NT2/D1 (cell line): Measurements from ENCODE around the gene VEGFD.
"Not testable (repeated sequence)": the region's sequence is repeated elsewhere in the genome, so short reads cannot be mapped to it uniquely, and the experiment has no call there.

ENCODE experiments used
- DNase-seq: peaks from one replicate; pipeline ENCODE4 v3.0.0-alpha.2; 2011; ENCODE audit warnings: low read depth, low spot score
- H3K27me3 ChIP-seq: 2 replicates; pipeline ENCODE4 v1.6.0; 2011; ENCODE audit warnings: mild to moderate bottlenecking; ENCODE audit not compliant: insufficient read length, insufficient read depth
- H3K36me3 ChIP-seq: 2 replicates; pipeline ENCODE4 v1.6.1; 2011; ENCODE audit warnings: mild to moderate bottlenecking, low read length, mixed read lengths; ENCODE audit not compliant: insufficient read depth, insufficient read length
- H3K4me1 ChIP-seq: 2 replicates; pipeline ENCODE4 v1.5.1; 2011; ENCODE audit not compliant: insufficient read depth, insufficient read length
- H3K4me3 ChIP-seq: 2 replicates; pipeline ENCODE4 v1.5.1; 2011; ENCODE audit warnings: low read depth; ENCODE audit not compliant: insufficient read length
- H3K9ac ChIP-seq: 2 replicates; pipeline ENCODE4 v1.6.0; 2011; ENCODE audit warnings: low read depth; ENCODE audit not compliant: insufficient read length
- H3K9me3 ChIP-seq: 2 replicates; pipeline ENCODE4 v1.5.1; 2011; ENCODE audit warnings: mild to moderate bottlenecking, low read length; ENCODE audit not compliant: insufficient read depth
- SUZ12 ChIP-seq: IDR thresholded peaks from 2 replicates; pipeline ENCODE4 v1.6.1; 2011; ENCODE audit not compliant: insufficient read length, insufficient read depth; ENCODE audit errors: extremely low read depth
- YY1 ChIP-seq: IDR thresholded peaks from 2 replicates; pipeline ENCODE4 v1.6.1; 2011; ENCODE audit not compliant: insufficient read length, insufficient read depth
- ZNF274 ChIP-seq: IDR thresholded peaks from 2 replicates; pipeline ENCODE4 v1.6.1; 2011; ENCODE audit warnings: mild to moderate bottlenecking, low read depth, low read length

The VEGFD gene

DNA sequence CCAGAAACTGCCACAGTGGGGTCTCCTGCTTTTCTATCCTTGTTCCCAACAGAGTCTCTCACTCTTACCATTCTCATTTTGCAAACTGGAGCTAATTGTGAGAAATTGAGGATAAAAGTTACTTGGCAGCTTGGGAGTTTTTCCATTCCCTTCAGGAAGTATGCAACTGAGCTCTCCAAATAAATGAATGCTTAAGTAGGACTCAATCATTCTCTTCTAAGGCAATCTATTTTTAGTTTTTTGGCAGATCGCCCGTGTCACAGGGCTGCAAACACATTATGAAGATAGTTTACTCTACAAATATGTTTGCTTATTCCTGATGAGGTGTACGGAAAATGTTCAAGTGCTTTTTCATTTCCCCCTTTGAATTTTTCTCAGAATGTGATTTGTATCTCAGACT lies 74.1 kb downstream of the VEGFD start:
- TF ChIP-seq ZNF274 (no peak), SUZ12 (no peak), YY1 (no peak)
- no peak overlapping the region for H3K9ac ChIP-seq
- H3K27me3 ChIP-seq: no peaks in the 10 kb centered on the region
- H3K4me1 ChIP-seq: no peaks in the 10 kb centered on the region
- DNase-seq: no peak
- no peaks in the 10 kb centered on the region for H3K36me3 ChIP-seq
- H3K4me3 ChIP-seq: no peak overlapping the region
- H3K9me3 ChIP-seq: no peaks in the 10 kb centered on the region

- H3K9ac ChIP-seq, H3K9me3 ChIP-seq, H3K36me3 ChIP-seq, H3K4me1 ChIP-seq, H3K27me3 ChIP-seq, DNase-seq, H3K4me3 ChIP-seq: not testable (repeated sequence)
Observed at GRCh38 chrX:15305899-15306298, 78.3 kb downstream of the VEGFD start.

DNA sequence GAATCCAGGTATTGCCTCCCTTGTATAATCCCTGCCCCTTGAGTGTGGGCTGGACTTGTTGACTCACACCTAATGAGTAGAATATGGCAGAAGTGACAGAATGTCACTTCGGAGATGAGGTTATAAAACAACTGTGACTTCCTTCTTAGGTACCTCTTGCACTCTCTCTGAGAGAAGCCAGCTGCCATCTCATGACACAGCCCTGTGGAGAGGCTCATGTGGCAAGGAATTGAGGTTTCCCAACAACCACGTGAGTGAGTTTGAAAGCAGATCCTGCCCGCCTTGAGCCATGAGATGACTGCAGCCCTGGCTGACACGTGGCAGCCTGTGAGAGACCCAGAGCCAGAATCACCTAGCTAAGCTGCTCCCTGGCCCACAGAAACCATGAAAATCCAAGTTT lies 82.3 kb downstream of the VEGFD start:
- no peak for DNase-seq
- no peak overlapping the region for H3K9ac ChIP-seq
- no peaks in the 10 kb centered on the region for H3K4me1 ChIP-seq
- no peak overlapping the region for H3K4me3 ChIP-seq
- H3K36me3 ChIP-seq: no peaks in the 10 kb centered on the region
- TF ChIP-seq YY1 (no peak), ZNF274 (no peak)
- peaks cover 5% of the 10 kb centered on the region for H3K27me3 ChIP-seq
- no peaks in the 10 kb centered on the region for H3K9me3 ChIP-seq

GRCh38 chrX:15299941-15300851 lies 84.0 kb downstream of the VEGFD start:
- Histone ChIP-seq H3K4me1 (no peaks in the 10 kb centered on the region), H3K9ac (no peak overlapping the region), H3K9me3 (no peaks in the 10 kb centered on the region), H3K4me3 (no peak overlapping the region), H3K36me3 (no peaks in the 10 kb centered on the region), H3K27me3 (peaks cover 5% of the 10 kb centered on the region)
- DNase-seq: no peak
- TF ChIP-seq YY1 (no peak), SUZ12 (no peak), ZNF274 (no peak)

- no peaks in the 10 kb centered on the region for H3K4me1 ChIP-seq
- H3K9me3 ChIP-seq: no peaks in the 10 kb centered on the region
- TF ChIP-seq ZNF274 (no peak), YY1 (no peak), SUZ12 (no peak)
- no peak overlapping the region for H3K9ac ChIP-seq
- no peak for DNase-seq
- H3K27me3 ChIP-seq: peaks cover 5% of the 10 kb centered on the region
- no peak overlapping the region for H3K4me3 ChIP-seq
- H3K36me3 ChIP-seq: no peaks in the 10 kb centered on the region
Observed at GRCh38 chrX:15298780-15299179, 85.4 kb downstream of the VEGFD start.

DNA sequence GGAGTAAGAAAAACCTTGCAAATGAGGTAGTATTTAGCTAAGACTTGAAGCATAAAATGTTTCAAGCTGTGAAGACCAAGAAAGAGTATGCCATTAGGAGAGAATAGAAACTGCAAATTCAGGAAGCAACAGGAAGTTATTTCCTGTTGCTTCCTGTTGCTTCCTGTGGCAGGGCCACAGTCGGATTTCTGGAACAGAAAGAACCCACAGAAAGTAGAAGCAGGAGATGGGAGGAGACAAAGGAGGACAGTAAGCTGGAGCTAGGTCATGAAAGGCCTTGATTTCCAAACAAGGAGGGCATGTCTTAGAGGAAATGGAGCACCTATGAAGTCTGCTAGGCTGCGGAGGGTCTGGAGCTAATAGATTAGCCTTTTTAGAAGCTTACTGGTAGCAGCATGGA lies 86.0 kb downstream of the VEGFD start:
- Histone ChIP-seq H3K27me3 (peaks cover 5% of the 10 kb centered on the region), H3K4me1 (no peaks in the 10 kb centered on the region), H3K36me3 (no peaks in the 10 kb centered on the region), H3K4me3 (no peak overlapping the region), H3K9ac (no peak overlapping the region), H3K9me3 (no peaks in the 10 kb centered on the region)
- DNase-seq: no peak
- TF ChIP-seq SUZ12: no peak
- no peak for TF ChIP-seq ZNF274
- TF ChIP-seq YY1: no peak
